ENCODE results near the gene FILIP1. TPM values are rescaled to one million over a fixed set of nuclear protein-coding genes. Genes with fewer than 3 reads are reported as not detected.

FILIP1 gene
- total and polyA plus RNA-seq, 2 of the 8 experiments (the other 6 are each of a cell fraction or from before 2014, with no cell fraction given), result 2.4 to 5.7 TPM

- H4K8ac ChIP-seq (ENCODE audit: extremely low read depth, insufficient read depth, low read length), result no peak overlapping the region
- H3K4ac ChIP-seq (replicated peaks; ENCODE audit: insufficient read length, low read depth, low read length), result no peak overlapping the region
- no peak overlapping the region for H3K56ac ChIP-seq (replicated peaks; ENCODE audit: insufficient read length, low read depth, low read length)
- no peak overlapping the region for H3K23ac ChIP-seq (ENCODE audit: insufficient read length)
- no peak overlapping the region for H3K14ac ChIP-seq (ENCODE audit: insufficient read length)
- H3K36me3 ChIP-seq (ENCODE audit: control insufficient read depth in 2 of 4, insufficient read depth in 4 of 4, low read length in 3 of 4), result no peaks in the 10 kb centered on the region; a peak in 1 of 8 replicates
- POLR2A ChIA-PET (ENCODE audit: partially characterized antibody), result no interaction called here
- no peak overlapping the region for H2BK15ac ChIP-seq (ENCODE audit: low read length)
- no peak overlapping the region for H2BK120ac ChIP-seq (replicated peaks; ENCODE audit: low read depth, low read length)
- H3K4me2 ChIP-seq (ENCODE audit: insufficient read depth in 1 of 2, low read depth in 2 of 2, low read length in 2 of 2), result no peak overlapping the region
- H3K4me3 ChIP-seq (ENCODE audit: extremely low read depth in 1 of 4, insufficient read depth in 2 of 4, low read depth in 3 of 4, low read length in 4 of 4), result no peak overlapping the region
- H2BK20ac ChIP-seq (ENCODE audit: low read length), result no peak overlapping the region
- no peak overlapping the region for H2AK5ac ChIP-seq (ENCODE audit: low read depth, low read length)
- H3K9me3 ChIP-seq (ENCODE audit: insufficient read depth in 2 of 2, low read depth in 1 of 2, low read length in 1 of 2), result no peaks in the 10 kb centered on the region
- no peaks in the 10 kb centered on the region for H3K23me2 ChIP-seq (ENCODE audit: low read depth, low read length)
- CTCF ChIA-PET (ENCODE audit: partially characterized antibody), result no interaction called here
- H3K9ac ChIP-seq (replicated peaks in 1 of 4; ENCODE audit: extremely low read depth in 1 of 4, low read depth in 3 of 4, low read length in 3 of 4), result no peak overlapping the region
- no peak overlapping the region for H3K18ac ChIP-seq (ENCODE audit: extremely low read depth, low read length)
- no peaks in the 10 kb centered on the region for H3K27me3 ChIP-seq (replicated peaks in 1 of 4; ENCODE audit: control insufficient read depth in 3 of 4, extremely low read depth in 1 of 4, insufficient read depth in 3 of 4, low read length in 3 of 4)
- DNase-seq (ENCODE audit: low read depth in 1 of 2, low spot score in 2 of 2), result no peak
- H2BK5ac ChIP-seq (ENCODE audit: low read depth, low read length), result no peak overlapping the region
- no peaks in the 10 kb centered on the region for H3K4me1 ChIP-seq (replicated peaks in 1 of 4; ENCODE audit: control insufficient read depth in 3 of 4, insufficient read depth in 4 of 4, low read length in 3 of 4)
- no peaks in the 10 kb centered on the region for H3K79me2 ChIP-seq (ENCODE audit: control insufficient read depth in 1 of 2, insufficient read depth in 2 of 2, low read length in 2 of 2)
- H3K79me1 ChIP-seq (ENCODE audit: low read depth, low read length), result no peaks in the 10 kb centered on the region
- no peak overlapping the region for H2BK12ac ChIP-seq (ENCODE audit: low read depth, low read length)
- no peak overlapping the region for H3K27ac ChIP-seq (ENCODE audit: low read depth, low read length)
- no peak overlapping the region for H4K5ac ChIP-seq (ENCODE audit: insufficient read length, low read depth, low read length)
- H4K20me1 ChIP-seq (replicated peaks in 1 of 2; ENCODE audit: control insufficient read depth in 1 of 2, insufficient read depth in 2 of 2, low read length in 2 of 2), result no peaks in the 10 kb centered on the region
- H4K91ac ChIP-seq (replicated peaks; ENCODE audit: insufficient read length, low read length), result no peak overlapping the region
- FAIRE-seq, result no peak
- no peak overlapping the region for H2AFZ ChIP-seq (ENCODE audit: low read length)
- 64% methylated on average over 1 of the region's 1 CpG; no CpG with 5 or more reads in 1 of the 2 experiments for WGBS, 2 experiments (ENCODE audit: extremely low coverage in 1 of 2, insufficient coverage in 1 of 2, insufficient read length in 1 of 2, insufficient replicate concordance in 2 of 2, low coverage in 1 of 2, low lambda C conversion rate in 2 of 2, missing lambda C conversion rate in 1 of 2)
- TF ChIP-seq CEBPB (IDR thresholded peaks at IDR 0.05; ENCODE audit: low read depth, low read length), result no peak
- TF ChIP-seq SP1 (IDR thresholded peaks at IDR 0.05; ENCODE audit: low read depth, low read length), result no peak
- TF ChIP-seq HDAC2 (IDR thresholded peaks at IDR 0.05; ENCODE audit: borderline replicate concordance in 1 of 2, low read depth in 2 of 2, low read length in 2 of 2), result no peak
- TF ChIP-seq SUZ12 (IDR thresholded peaks at IDR 0.05; ENCODE audit: low read length), result no peak
- TF ChIP-seq CHD1 (IDR thresholded peaks at IDR 0.05; ENCODE audit: low read depth, low read length), result no peak
- TF ChIP-seq ASH2L (IDR thresholded peaks at IDR 0.05; ENCODE audit: low read length), result no peak
- TF ChIP-seq POLR2A (IDR thresholded peaks at IDR 0.05; ENCODE audit: control extremely low read depth in 1 of 2, low read depth in 2 of 2, low read length in 2 of 2), result no peak
- TF ChIP-seq BRCA1 (IDR thresholded peaks at IDR 0.05; ENCODE audit: low read depth, low read length), result no peak
Observed at GRCh38 chr6:75422024-75422639, 71.5 kb downstream of the FILIP1 start.

Data from H1 (cell line).